ENCODE data around the gene P2RX6. TPM values are rescaled to one million over a fixed set of nuclear protein-coding genes. Genes with fewer than 3 reads are reported as not detected.

The P2RX6 gene
- total and polyA plus RNA-seq, 2 donors (not counting 3 experiments of a cell fraction or from before 2014, with no cell fraction given) = 0.06 TPM; not detected in 1

- no peak for DNase-seq (ENCODE audit: low read depth, low spot score)
- no peak for FAIRE-seq
- CTCF ChIA-PET = no interaction called here
- H3K79me2 ChIP-seq (ENCODE audit: control insufficient read depth, insufficient read depth, low read length) = peaks cover 12% of the 10 kb centered on the region
- BruUV-seq (replicated peaks) = no TSS peak
- no peak overlapping the region for H3K27ac ChIP-seq (ENCODE audit: insufficient read depth, low read depth, low read length)
- dilution Hi-C loops (cut with MboI; ENCODE audit: extremely low pct_ligation_motif_present, low sequenced_read_pairs) = no loop called here
- H2AFZ ChIP-seq (ENCODE audit: low read depth, low read length) = no peak overlapping the region
- peaks cover 10% of the 10 kb centered on the region for H3K4me1 ChIP-seq (ENCODE audit: control insufficient read depth, extremely low read depth, insufficient read depth, low read length)
- H3K4me3 ChIP-seq (replicated peaks in 1 of 3; ENCODE audit: insufficient read depth in 1 of 3, low read depth in 1 of 3, low read length in 3 of 3) = no peak overlapping the region
- no peaks in the 10 kb centered on the region for H3K9me3 ChIP-seq (replicated peaks; ENCODE audit: control insufficient read depth, insufficient read depth, low read length)
- POLR2A ChIA-PET = no interaction called here
- H4K20me1 ChIP-seq (replicated peaks; ENCODE audit: control insufficient read depth, extremely low read depth, insufficient read depth, low read length) = no peaks in the 10 kb centered on the region
- no peak overlapping the region for H3K9ac ChIP-seq (replicated peaks; ENCODE audit: extremely low read depth, insufficient read depth, low read length)
- TF ChIP-seq FOS (IDR thresholded peaks at IDR 0.05; ENCODE audit: borderline replicate concordance, insufficient read depth, low read length) = no peak
- peaks cover 5 to 34% of the 10 kb centered on the region in 2 experiments for H3K36me3 ChIP-seq (ENCODE audit: control insufficient read depth in 2 of 2, extremely low read depth in 1 of 2, insufficient read depth in 2 of 2, low read length in 2 of 2)
- intact Hi-C loops (cut with micrococcal nuclease) = no loop called here
- no peaks in the 10 kb centered on the region for H3K9me1 ChIP-seq (replicated peaks; ENCODE audit: control insufficient read depth, extremely low read depth, insufficient read depth, low read length)
- no peaks in the 10 kb centered on the region for H3K27me3 ChIP-seq (ENCODE audit: control insufficient read depth in 2 of 2, insufficient read depth in 2 of 2, low read length in 2 of 2)
- no peak overlapping the region for H3K4me2 ChIP-seq (ENCODE audit: insufficient read depth, low read length)
These were observed 18.9 kb upstream of the P2RX6 start for GRCh38 chr22:20996031-20996410.

DNA sequence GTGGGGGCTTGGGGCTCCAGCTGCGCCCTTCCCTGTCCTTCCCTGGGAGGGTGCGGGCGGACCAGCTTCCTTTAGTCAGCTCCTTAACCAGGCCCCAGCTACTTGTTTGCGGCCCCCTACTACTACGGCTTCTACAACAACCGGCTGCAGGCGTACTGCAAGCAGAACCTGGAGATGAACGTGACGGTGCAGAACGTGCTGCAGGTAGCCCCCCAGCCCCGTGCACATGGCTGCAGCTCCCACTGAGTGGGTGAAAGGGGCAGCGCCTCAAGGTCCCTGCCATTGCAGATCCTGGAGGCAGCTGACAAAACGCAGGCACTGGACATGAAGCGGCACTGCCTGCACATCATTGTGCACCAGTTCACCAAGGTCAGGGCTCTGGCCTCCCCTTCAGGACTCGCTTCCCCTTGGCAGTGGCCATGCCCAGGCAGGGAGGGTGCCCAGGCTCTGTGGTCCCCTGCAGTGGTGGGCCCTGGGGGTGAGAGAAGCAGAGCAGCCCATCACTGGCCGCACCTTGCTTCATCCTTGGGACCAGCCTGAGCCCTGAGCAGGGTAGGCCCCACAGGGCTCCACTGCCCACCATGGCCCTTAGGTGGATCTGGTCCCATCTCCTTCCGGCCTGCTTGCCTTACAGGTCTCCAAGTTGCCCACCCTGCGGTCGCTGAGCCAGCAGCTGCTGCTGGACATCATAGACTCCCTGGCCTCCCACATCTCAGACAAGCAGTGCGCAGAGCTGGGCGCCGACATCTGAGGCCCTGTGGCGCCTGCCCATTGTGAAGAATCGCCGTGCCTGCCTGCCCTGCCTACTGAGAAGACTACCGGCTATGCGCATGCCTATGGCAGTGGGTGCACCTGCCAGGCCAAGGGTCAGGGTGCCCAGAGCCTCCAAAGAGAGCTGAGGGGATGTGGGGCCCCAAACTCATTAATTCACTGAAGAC, 18.1 kb upstream of the P2RX6 start:
- H3K36me3 ChIP-seq (ENCODE audit: control insufficient read depth in 2 of 2, extremely low read depth in 1 of 2, insufficient read depth in 2 of 2, low read length in 2 of 2) = peaks cover 5 to 31% of the 10 kb centered on the region in 2 experiments
- intact Hi-C loops (cut with micrococcal nuclease) = no loop called here
- no peak overlapping the region for H3K4me3 ChIP-seq (replicated peaks in 1 of 3; ENCODE audit: insufficient read depth in 1 of 3, low read depth in 1 of 3, low read length in 3 of 3)
- POLR2A ChIA-PET = no interaction called here
- FAIRE-seq = no peak
- peaks cover 15% of the 10 kb centered on the region for H3K4me1 ChIP-seq (ENCODE audit: control insufficient read depth, extremely low read depth, insufficient read depth, low read length)
- no peak overlapping the region for H3K9ac ChIP-seq (replicated peaks; ENCODE audit: extremely low read depth, insufficient read depth, low read length)
- dilution Hi-C loops (cut with MboI; ENCODE audit: extremely low pct_ligation_motif_present, low sequenced_read_pairs) = no loop called here
- H3K27ac ChIP-seq (ENCODE audit: insufficient read depth, low read depth, low read length) = no peak overlapping the region
- H3K4me2 ChIP-seq (ENCODE audit: insufficient read depth, low read length) = no peak overlapping the region
- H3K9me3 ChIP-seq (replicated peaks; ENCODE audit: control insufficient read depth, insufficient read depth, low read length) = no peaks in the 10 kb centered on the region
- TSS peak; percentile 3 for BruUV-seq (replicated peaks)
- H3K9me1 ChIP-seq (replicated peaks; ENCODE audit: control insufficient read depth, extremely low read depth, insufficient read depth, low read length) = no peaks in the 10 kb centered on the region
- no peaks in the 10 kb centered on the region for H3K27me3 ChIP-seq (ENCODE audit: control insufficient read depth in 2 of 2, insufficient read depth in 2 of 2, low read length in 2 of 2)
- no peaks in the 10 kb centered on the region for H4K20me1 ChIP-seq (replicated peaks; ENCODE audit: control insufficient read depth, extremely low read depth, insufficient read depth, low read length)
- DNase-seq (ENCODE audit: low read depth, low spot score) = no peak
- H2AFZ ChIP-seq (ENCODE audit: low read depth, low read length) = no peak overlapping the region
- no peak for TF ChIP-seq POLR2A (IDR thresholded peaks at IDR 0.05; ENCODE audit: low read depth, low read length)
- TF ChIP-seq POLR2AphosphoS5 (IDR thresholded peaks at IDR 0.05; ENCODE audit: insufficient read depth, low read depth, low read length) = peak; percentile 7
- CTCF ChIA-PET = no interaction called here
- peaks cover 15% of the 10 kb centered on the region for H3K79me2 ChIP-seq (ENCODE audit: control insufficient read depth, insufficient read depth, low read length)

Measured in endothelial cell of umbilical vein (primary cell).